Measurements from ENCODE around the gene TNK1. TPM values are rescaled to one million over a fixed set of nuclear protein-coding genes. Genes with fewer than 3 reads are reported as not detected.

TNK1 gene
- total and polyA plus RNA-seq, 3 donors from 2014 or later = 3.7 to 6.8 (median 4.0) TPM

GRCh38 chr17:7408863-7409262, 28.0 kb downstream of the TNK1 start:
- intact Hi-C loops (cut with DNase I; ENCODE audit: low total_unique reads) = no loop called here
- H3K36me3 ChIP-seq (ENCODE audit: low read depth, missing control alignments) = no peaks in the 10 kb centered on the region
- no peak for TF ChIP-seq POLR2A (IDR thresholded peaks at IDR 0.05)
- TF ChIP-seq CTCF (IDR thresholded peaks at IDR 0.05) = no peak
- no peak for DNase-seq
- no peak overlapping the region for H3K27ac ChIP-seq
- peaks cover 8% of the 10 kb centered on the region for H3K4me1 ChIP-seq
- no peak overlapping the region for H3K4me3 ChIP-seq
- WGBS, 2 donors = 56 to 67% methylated on average over 2 to 6 of the region's 6 CpGs
- H3K27me3 ChIP-seq = no peaks in the 10 kb centered on the region
- H3K9me3 ChIP-seq = no peaks in the 10 kb centered on the region

GRCh38 chr17:7409716-7410115, 28.8 kb downstream of the TNK1 start:
- intact Hi-C loops (cut with DNase I; ENCODE audit: low total_unique reads) = no loop called here
- WGBS, 2 donors = 90 to 91% methylated on average over 6 of the region's 6 CpGs
- no peak for DNase-seq
- no peaks in the 10 kb centered on the region for H3K36me3 ChIP-seq (ENCODE audit: low read depth, missing control alignments)
- H3K4me1 ChIP-seq = peaks cover 8% of the 10 kb centered on the region
- TF ChIP-seq POLR2A (IDR thresholded peaks at IDR 0.05) (no peak), CTCF (IDR thresholded peaks at IDR 0.05) (no peak)
- no peak overlapping the region for H3K4me3 ChIP-seq
- no peak overlapping the region for H3K27ac ChIP-seq
- H3K27me3 ChIP-seq = no peaks in the 10 kb centered on the region
- H3K9me3 ChIP-seq = no peaks in the 10 kb centered on the region

DNA sequence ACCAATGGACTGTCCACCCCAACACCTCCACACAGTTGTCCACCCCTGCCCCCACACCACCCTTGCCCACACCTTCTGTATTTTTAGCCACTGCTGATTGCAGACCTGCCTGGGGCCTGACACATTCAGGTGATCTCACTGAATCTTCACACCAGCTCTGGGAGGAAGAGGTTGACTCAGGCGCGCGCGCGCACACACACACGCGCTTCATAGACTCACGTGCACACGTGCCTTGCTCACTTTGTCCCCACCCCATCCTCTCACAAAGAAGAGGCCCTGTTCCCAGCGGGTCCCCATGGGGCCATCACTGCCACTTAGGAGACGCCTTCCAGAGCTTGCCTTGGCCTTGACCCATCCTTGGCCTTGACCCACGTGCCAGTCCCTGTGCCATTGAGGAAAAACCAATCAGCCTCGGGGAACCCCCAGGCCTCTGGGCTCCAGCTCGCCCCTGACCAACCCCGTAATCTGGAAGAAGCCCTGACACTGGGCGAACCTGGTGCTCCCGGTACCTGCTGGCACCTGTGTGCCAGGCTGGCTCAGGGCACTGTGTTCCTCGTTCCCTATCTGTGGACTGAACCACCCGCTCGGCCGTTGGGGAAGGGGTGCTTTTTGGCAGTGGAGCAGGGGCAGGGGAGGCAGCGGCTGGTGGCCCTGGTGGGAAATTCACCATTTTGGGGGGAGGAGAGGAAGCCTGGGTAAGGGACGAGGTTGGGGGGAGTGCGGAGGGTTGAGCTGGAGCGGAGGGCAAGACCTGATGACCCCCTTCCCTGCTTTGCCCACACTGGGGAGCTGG, 29.9 kb downstream of the TNK1 start:
- H3K36me3 ChIP-seq (ENCODE audit: low read depth, missing control alignments) = no peaks in the 10 kb centered on the region
- intact Hi-C loops (cut with DNase I; ENCODE audit: low total_unique reads) = no loop called here
- WGBS, 2 donors = 85 to 87% methylated on average over 21 to 25 of the region's 25 CpGs

GRCh38 chr17:7411427-7411750, 30.5 kb downstream of the TNK1 start:
- Histone ChIP-seq H3K9me3 (no peaks in the 10 kb centered on the region), H3K27me3 (no peaks in the 10 kb centered on the region), H3K4me1 (no peaks in the 10 kb centered on the region), H3K27ac (no peak overlapping the region), H3K4me3 (no peak overlapping the region), H3K36me3 (ENCODE audit: low read depth, missing control alignments) (no peaks in the 10 kb centered on the region)
- WGBS, 2 donors = 89 to 95% methylated on average over 4 to 8 of the region's 8 CpGs
- intact Hi-C loops (cut with DNase I; ENCODE audit: low total_unique reads) = no loop called here
- no peak for DNase-seq
- no peak for TF ChIP-seq POLR2A (IDR thresholded peaks at IDR 0.05)

More for the DNA sequence above, 29.9 kb downstream of the TNK1 start:
- H3K27ac ChIP-seq = no peak overlapping the region
- H3K9me3 ChIP-seq = no peaks in the 10 kb centered on the region
- DNase-seq = no peak
- peaks cover 3% of the 10 kb centered on the region for H3K4me1 ChIP-seq
- H3K4me3 ChIP-seq = no peak overlapping the region
- H3K27me3 ChIP-seq = no peaks in the 10 kb centered on the region
- TF ChIP-seq CTCF (IDR thresholded peaks at IDR 0.05) (no peak), POLR2A (IDR thresholded peaks at IDR 0.05) (no peak)

GRCh38 chr17:7413346-7413985, 32.6 kb downstream of the TNK1 start:
- intact Hi-C loops (cut with DNase I; ENCODE audit: low total_unique reads) = no loop called here
- H3K4me3 ChIP-seq = no peak overlapping the region
- WGBS, 2 donors = 66 to 75% methylated on average over 4 to 5 of the region's 6 CpGs
- no peak for DNase-seq
- H3K27ac ChIP-seq = no peak overlapping the region
- TF ChIP-seq CTCF (IDR thresholded peaks at IDR 0.05) (no peak), POLR2A (IDR thresholded peaks at IDR 0.05) (no peak)
- H3K27me3 ChIP-seq = no peaks in the 10 kb centered on the region
- no peaks in the 10 kb centered on the region for H3K9me3 ChIP-seq
- no peaks in the 10 kb centered on the region for H3K36me3 ChIP-seq (ENCODE audit: low read depth, missing control alignments)
- no peaks in the 10 kb centered on the region for H3K4me1 ChIP-seq

Data from testis (tissue), 3 donors.